MM.1S (cell line): ENCODE results near the gene ZDHHC13.

ENCODE experiments used
- DNase-seq: peaks from one replicate; pipeline ENCODE4 v3.0.0-alpha.2; 2015
- H2AFZ ChIP-seq: fragments of 300-600 bp; sonication (generic); 2 replicates; pipeline ENCODE4 v1.6.0; 2016; ENCODE audit warnings: antibody characterized with exemption, low read length
- H3F3A ChIP-seq: fragments of 300-600 bp; sonication (generic); 2 replicates; pipeline ENCODE4 v1.6.1; 2016; ENCODE audit warnings: mild to moderate bottlenecking, antibody characterized with exemption, low read length, moderate library complexity, mixed read lengths; ENCODE audit not compliant: insufficient read depth
- H3K27ac ChIP-seq: fragments of 300-600 bp; sonication (generic); 2 replicates; pipeline ENCODE4 v1.5.1; 2016; ENCODE audit warnings: mild to moderate bottlenecking, low read length
- H3K27me3 ChIP-seq: fragments of 300-600 bp; sonication (generic); replicated peaks from 2 replicates; pipeline ENCODE4 v1.6.0; 2016; ENCODE audit warnings: low read length; ENCODE audit not compliant: insufficient read depth
- H3K36me3 ChIP-seq: fragments of 300-600 bp; sonication (generic); replicated peaks from 2 replicates; pipeline ENCODE4 v1.6.1; 2016; ENCODE audit warnings: mild to moderate bottlenecking, low read length, mixed read lengths; ENCODE audit not compliant: insufficient read depth
- H3K4me1 ChIP-seq: fragments of 300-600 bp; sonication (generic); 2 replicates; pipeline ENCODE4 v1.6.1; 2016; ENCODE audit warnings: low read length, mixed read lengths
- H3K4me2 ChIP-seq: fragments of 300-600 bp; sonication (generic); 2 replicates; pipeline ENCODE4 v1.6.0; 2016; ENCODE audit warnings: low read depth, low read length
- H3K4me3 ChIP-seq: fragments of 300-600 bp; sonication (generic); 2 replicates; pipeline ENCODE4 v1.5.1; 2016; ENCODE audit warnings: low read length, mixed read lengths
- H3K79me2 ChIP-seq: fragments of 300-600 bp; sonication (generic); 2 replicates; pipeline ENCODE4 v1.6.1; 2016; ENCODE audit warnings: mixed run types, low read length, mixed read lengths
- H3K9ac ChIP-seq: fragments of 300-600 bp; sonication (generic); 2 replicates; pipeline ENCODE4 v1.6.1; 2016; ENCODE audit warnings: low read length, mixed read lengths
- H3K9me2 ChIP-seq: fragments of 300-600 bp; sonication (generic); replicated peaks from 2 replicates; pipeline ENCODE4 v1.6.1; 2016; ENCODE audit warnings: mild to moderate bottlenecking, low read length, mixed read lengths; ENCODE audit not compliant: insufficient read depth
- H3K9me3 ChIP-seq: fragments of 300-600 bp; sonication (generic); replicated peaks from 2 replicates; pipeline ENCODE4 v1.6.1; 2016; ENCODE audit warnings: mild to moderate bottlenecking, low read length, mixed read lengths; ENCODE audit not compliant: insufficient read depth
- H4K20me1 ChIP-seq: fragments of 300-600 bp; sonication (generic); 2 replicates; pipeline ENCODE4 v1.6.1; 2016; ENCODE audit warnings: mild to moderate bottlenecking, low read length, moderate library complexity, mixed read lengths; ENCODE audit not compliant: insufficient read depth
- CTCF ChIP-seq: fragments of 300-600 bp; sonication (generic); IDR thresholded peaks from 2 replicates; pipeline ENCODE4 v1.5.1; 2016; ENCODE audit warnings: antibody characterized with exemption, low read length, mixed read lengths
- EZH2 ChIP-seq: fragments of 300-600 bp; sonication (generic); optimal IDR thresholded peaks from 2 replicates; pipeline ENCODE3; 2017; ENCODE audit warnings: low read depth, mild to moderate bottlenecking, antibody characterized with exemption, low read length, mixed read lengths
- EZH2phosphoT487 ChIP-seq: fragments of 300-600 bp; sonication (generic); IDR thresholded peaks from 2 replicates; pipeline ENCODE4 v1.6.1; 2018; ENCODE audit warnings: antibody characterized with exemption, low read length

The ZDHHC13 gene

GRCh38 chr11:19163617-19164016 lies 46.6 kb downstream of the ZDHHC13 start:
- H3K36me3 ChIP-seq, result no peaks in the 10 kb centered on the region
- H3K4me3 ChIP-seq, result no peak overlapping the region
- no peaks in the 10 kb centered on the region for H3K9me3 ChIP-seq
- no peak overlapping the region for H3K27ac ChIP-seq
- H3K9ac ChIP-seq, result no peak overlapping the region
- no peaks in the 10 kb centered on the region for H4K20me1 ChIP-seq
- H3F3A ChIP-seq, result no peaks in the 10 kb centered on the region
- H3K4me2 ChIP-seq, result no peak overlapping the region
- TF ChIP-seq EZH2 (no peak), CTCF (no peak), EZH2phosphoT487 (no peak)
- H2AFZ ChIP-seq, result no peak overlapping the region
- H3K79me2 ChIP-seq, result no peaks in the 10 kb centered on the region
- no peak for DNase-seq
- peaks cover 9% of the 10 kb centered on the region; the same call in 1 of the 2 replicates for H3K4me1 ChIP-seq
- no peaks in the 10 kb centered on the region for H3K9me2 ChIP-seq
- no peaks in the 10 kb centered on the region for H3K27me3 ChIP-seq

GRCh38 chr11:19164230-19164855 lies 47.4 kb downstream of the ZDHHC13 start:
- Histone ChIP-seq H3K27ac (no peak overlapping the region), H3K4me3 (no peak overlapping the region), H3K9me2 (no peaks in the 10 kb centered on the region), H3F3A (no peaks in the 10 kb centered on the region), H3K4me2 (no peak overlapping the region), H3K36me3 (no peaks in the 10 kb centered on the region), H2AFZ (no peak overlapping the region), H3K27me3 (no peaks in the 10 kb centered on the region), H3K9ac (no peak overlapping the region), H4K20me1 (no peaks in the 10 kb centered on the region), H3K4me1 (peaks cover 9% of the 10 kb centered on the region; the same call in 1 of the 2 replicates), H3K9me3 (no peaks in the 10 kb centered on the region), H3K79me2 (no peaks in the 10 kb centered on the region)
- no peak for DNase-seq
- TF ChIP-seq CTCF (no peak), EZH2phosphoT487 (no peak), EZH2 (no peak)

- H3K79me2 ChIP-seq, result no peaks in the 10 kb centered on the region
- H3K27me3 ChIP-seq, result no peaks in the 10 kb centered on the region
- H2AFZ ChIP-seq, result no peak overlapping the region
- no peak overlapping the region for H3K4me3 ChIP-seq
- H3K27ac ChIP-seq, result no peak overlapping the region
- H3K9ac ChIP-seq, result no peak overlapping the region
- H3K4me1 ChIP-seq, result peaks cover 9% of the 10 kb centered on the region; the same call in 1 of the 2 replicates
- H3K9me2 ChIP-seq, result no peaks in the 10 kb centered on the region
- H3K9me3 ChIP-seq, result no peaks in the 10 kb centered on the region
- DNase-seq, result no peak
- H3K36me3 ChIP-seq, result no peaks in the 10 kb centered on the region
- TF ChIP-seq EZH2, result no peak
- no peak for TF ChIP-seq EZH2phosphoT487
- TF ChIP-seq CTCF, result no peak
- H3F3A ChIP-seq, result no peaks in the 10 kb centered on the region
- H3K4me2 ChIP-seq, result no peak overlapping the region
- H4K20me1 ChIP-seq, result no peaks in the 10 kb centered on the region
Measured at GRCh38 chr11:19164881-19165280, 47.9 kb downstream of the ZDHHC13 start.
